Adrenal gland (tissue), 12 donors: ENCODE measurements around the gene CACHD1. TPM values are rescaled to one million over a fixed set of nuclear protein-coding genes. Genes with fewer than 3 reads are reported as not detected.
A peak's percentile ranks its signal among the peaks of the same experiment; 100 is the strongest.

Source experiments
- DNase-seq, 7 donors: peaks; one replicate each; pipeline ENCODE4 v3.0.0-alpha.2; 2019 to 2020
- H3K27ac ChIP-seq, 5 donors: fragments of 200-600 bp; sonication (generic) in 4 of 5; 1 replicate in 3 of 5; 2 replicates in 2 of 5; pipeline versions ENCODE4 v1.5.1 to v1.8.0; 2016 to 2020; ENCODE audit warnings: mild to moderate bottlenecking in 1 of 5
- H3K27me3 ChIP-seq: fragments of 200-600 bp; 2 replicates; pipeline ENCODE4 v1.8.0; 2021
- H3K36me3 ChIP-seq, 2 donors: fragments of 200-600 bp; replicated peaks in 1 of 2; 1 replicate in 1 of 2; 2 replicates in 1 of 2; pipeline versions ENCODE4 v1.5.1 to v1.8.0; 2018 to 2022
- H3K4me1 ChIP-seq, 2 donors: fragments of 200-600 bp; replicated peaks in 1 of 2; 1 replicate in 1 of 2; 2 replicates in 1 of 2; pipeline versions ENCODE4 v1.5.1 to v1.8.0; 2018 to 2021
- H3K4me3 ChIP-seq, 4 donors: fragments of 200-600 bp; sonication (generic) in 3 of 4; one replicate each; pipeline ENCODE4 v1.5.1; 2016 to 2018
- H3K9me3 ChIP-seq, 3 donors: fragments of 200-600 bp; sonication (generic) in 1 of 3; replicated peaks in 1 of 3; 1 replicate in 2 of 3; 2 replicates in 1 of 3; pipeline versions ENCODE4 v1.5.1 to v1.8.0; 2016 to 2021
- POLR2A ChIP-seq, 2 donors: fragments of 450-650 bp; IDR thresholded peaks; one replicate each; pipeline ENCODE4 v1.6.1; 2017; ENCODE audit warnings: antibody characterized with exemption in 2 of 2, mild to moderate bottlenecking in 2 of 2, moderate library complexity in 1 of 2
- WGBS, 4 donors: extraction: QIAGEN DNeasy Blood & Tissue Kit in 2 of 4; methylation state at CpG; one replicate each; pipeline versions ENCODE4 v1.1.5 to v1.1.7; 2013 to 2017; 5-methylcytosine and 5-hydroxymethylcytosine counted together
- intact Hi-C, 2 donors: fragments of 100-400 bp; cut with DNase I; formaldehyde crosslinking; loops; one replicate each; pipeline versions ENCODE4 v1.14.1 to v1.15.0; 2022 to 2023
- polyA plus RNA-seq, 3 donors: library from polyadenylated mRNA; stranded (reverse); fragments of 200-250 nt in 2 of 3; fragments of 350-450 nt in 1 of 3; fragmentation: Illumina TruSeq in 1 of 3; extraction: RNeasy Lipid Tissue Mini Kit (QIAGEN cat#74804) in 1 of 3; gene quantifications; one replicate each; pipeline ENCODE4 v1.2.3, GENCODE V29; 2013 to 2014
- total RNA-seq, 9 donors: library from RNA; depleted of rRNA in 4 of 9; stranded (reverse); fragments of >200 nt in 4 of 9; fragments of 120-200 nt in 1 of 9; fragmentation: NEBNext Ultra II Directional in 1 of 9; extraction: Animal tissue kit (Norgen Biotek cat#: 25700) in 1 of 9; gene quantifications; one replicate each; pipeline versions ENCODE4 v1.1.0 to v1.2.4, GENCODE V29; 2013 to 2023
- TF ChIP-seq, protein P1 (sequence below), 6 experiments: fragments of 450-650 bp in 4 of 6; fragments of 200-600 bp in 2 of 6; sonication (generic) in 1 of 6; IDR thresholded peaks; 1 replicate in 5 of 6; 2 replicates in 1 of 6; pipeline versions ENCODE4 v1.5.1 to v1.8.0; 2016 to 2021; ENCODE audit warnings: antibody characterized with exemption in 6 of 6, mild to moderate bottlenecking in 2 of 6, moderate library complexity in 1 of 6
- donor health status: healthy with polysubstance abuse.
- donor health status: Bipolar disorder and iron deficiency.
- donor health status: DM: yes; HTN: yes; CAD: no.
- donor health status: DM: no; HTN: no; CAD: no.
- donor health status: DM: no; HTN: no; CAD: no.
- donor health status: DM: yes; HTN: yes; CAD: no.

CACHD1 gene
- total and polyA plus RNA-seq, 12 donors, result 14.8 to 43.1 (median 24.0) TPM

DNA sequence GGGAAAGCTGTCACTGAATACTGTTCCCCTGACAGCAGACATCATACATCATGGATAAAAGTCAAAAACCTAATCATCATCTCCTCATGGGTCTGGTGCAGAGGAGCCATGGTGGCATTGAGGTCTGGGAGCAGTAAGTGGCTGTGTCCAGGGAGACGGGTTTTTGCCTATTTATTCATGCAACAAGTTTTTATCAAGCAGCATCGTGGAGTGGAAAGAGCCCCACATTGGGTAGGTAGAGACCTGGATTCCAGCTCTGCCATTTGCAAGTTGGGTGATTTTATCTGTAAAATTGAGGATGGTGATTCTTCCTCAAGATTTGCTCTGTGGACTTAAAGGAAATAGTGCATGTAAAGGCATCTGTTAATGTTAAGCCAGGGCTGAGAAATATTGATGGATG is 4.2 kb downstream of the CACHD1 start:
- H3K9me3 ChIP-seq, result no peaks in the 10 kb centered on the region
- peak overlapping the region in 2 of 5 donors; percentile 10 to 37 for H3K27ac ChIP-seq
- no peak for DNase-seq
- H3K4me3 ChIP-seq, result no peak overlapping the region
- WGBS, 4 donors, result 83 to 92% (median 89%) methylated on average over 2 of the region's 2 CpGs
- intact Hi-C loops, result loop anchor here (5.0 to 10.0 kb wide), 4 partner anchors 33 to 201 kb away; no protein-coding TSS in a partner anchor
- H3K36me3 ChIP-seq, result no peaks in the 10 kb centered on the region
- peaks cover 40% of the 10 kb centered on the region in 2 donors for H3K4me1 ChIP-seq
- H3K27me3 ChIP-seq, result no peaks in the 10 kb centered on the region
- TF ChIP-seq, protein P1, sequence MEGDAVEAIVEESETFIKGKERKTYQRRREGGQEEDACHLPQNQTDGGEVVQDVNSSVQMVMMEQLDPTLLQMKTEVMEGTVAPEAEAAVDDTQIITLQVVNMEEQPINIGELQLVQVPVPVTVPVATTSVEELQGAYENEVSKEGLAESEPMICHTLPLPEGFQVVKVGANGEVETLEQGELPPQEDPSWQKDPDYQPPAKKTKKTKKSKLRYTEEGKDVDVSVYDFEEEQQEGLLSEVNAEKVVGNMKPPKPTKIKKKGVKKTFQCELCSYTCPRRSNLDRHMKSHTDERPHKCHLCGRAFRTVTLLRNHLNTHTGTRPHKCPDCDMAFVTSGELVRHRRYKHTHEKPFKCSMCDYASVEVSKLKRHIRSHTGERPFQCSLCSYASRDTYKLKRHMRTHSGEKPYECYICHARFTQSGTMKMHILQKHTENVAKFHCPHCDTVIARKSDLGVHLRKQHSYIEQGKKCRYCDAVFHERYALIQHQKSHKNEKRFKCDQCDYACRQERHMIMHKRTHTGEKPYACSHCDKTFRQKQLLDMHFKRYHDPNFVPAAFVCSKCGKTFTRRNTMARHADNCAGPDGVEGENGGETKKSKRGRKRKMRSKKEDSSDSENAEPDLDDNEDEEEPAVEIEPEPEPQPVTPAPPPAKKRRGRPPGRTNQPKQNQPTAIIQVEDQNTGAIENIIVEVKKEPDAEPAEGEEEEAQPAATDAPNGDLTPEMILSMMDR (IDR thresholded peaks at IDR 0.05), result no peak
- no peak for TF ChIP-seq POLR2A (IDR thresholded peaks at IDR 0.05)

DNA sequence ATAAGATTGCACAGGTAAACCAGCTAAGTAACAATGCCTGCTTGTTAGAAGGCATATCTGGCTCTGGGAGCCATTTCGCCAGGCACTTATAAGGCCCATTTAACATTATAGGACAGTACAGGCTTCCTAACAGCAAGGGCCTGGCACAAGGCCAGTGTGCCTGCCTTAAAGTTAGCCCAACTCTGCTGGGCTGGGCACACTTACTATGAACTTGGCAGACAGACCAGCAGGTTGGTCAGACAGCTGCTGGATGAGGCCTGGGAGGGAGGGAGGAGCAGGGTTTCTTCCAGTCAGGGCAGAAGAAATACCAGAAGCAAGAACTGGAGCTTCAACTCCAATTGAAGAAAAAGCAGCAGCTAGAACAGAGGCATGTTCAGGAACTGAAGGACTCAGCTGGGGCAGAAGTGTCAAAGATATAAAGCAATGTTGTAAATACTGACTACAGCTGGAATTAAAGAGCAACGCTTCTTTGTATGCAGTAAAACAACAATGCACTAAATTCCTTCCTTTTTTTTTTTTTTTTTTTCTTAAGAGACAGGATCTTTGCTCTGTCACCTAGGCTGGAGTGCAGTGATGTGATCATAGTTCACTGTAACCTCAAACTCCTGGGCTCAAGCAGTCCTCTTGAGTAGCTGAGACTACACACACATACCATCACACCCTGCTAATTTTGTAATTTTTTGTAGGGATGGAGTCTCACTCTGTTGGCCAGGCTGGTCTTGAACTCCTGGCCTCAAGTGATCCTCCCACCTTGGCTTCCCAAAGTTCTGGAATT is 4.9 kb downstream of the CACHD1 start:
- H3K27me3 ChIP-seq, result no peaks in the 10 kb centered on the region
- no peaks in the 10 kb centered on the region for H3K36me3 ChIP-seq
- peak overlapping the region in 3 of 5 donors; percentile 10 to 37 (median 31) for H3K27ac ChIP-seq
- TF ChIP-seq, protein P1 (IDR thresholded peaks at IDR 0.05), result peak in 1 of 6 experiments; percentile 7
- TF ChIP-seq POLR2A (IDR thresholded peaks at IDR 0.05), result peak in 1 of 2 donors; percentile 21
- H3K4me1 ChIP-seq, result peaks cover 40 to 46% of the 10 kb centered on the region in 2 donors
- peak; percentile 73 to 92 (median 86) for DNase-seq
- 74 to 85% (median 78%) methylated on average over 1 to 2 of the region's 2 CpGs for WGBS, 4 donors
- no peak overlapping the region for H3K4me3 ChIP-seq
- no peaks in the 10 kb centered on the region for H3K9me3 ChIP-seq
- intact Hi-C loops, result loop anchor here (5.0 to 10.0 kb wide), 4 partner anchors 32 to 200 kb away; no protein-coding TSS in a partner anchor

DNA sequence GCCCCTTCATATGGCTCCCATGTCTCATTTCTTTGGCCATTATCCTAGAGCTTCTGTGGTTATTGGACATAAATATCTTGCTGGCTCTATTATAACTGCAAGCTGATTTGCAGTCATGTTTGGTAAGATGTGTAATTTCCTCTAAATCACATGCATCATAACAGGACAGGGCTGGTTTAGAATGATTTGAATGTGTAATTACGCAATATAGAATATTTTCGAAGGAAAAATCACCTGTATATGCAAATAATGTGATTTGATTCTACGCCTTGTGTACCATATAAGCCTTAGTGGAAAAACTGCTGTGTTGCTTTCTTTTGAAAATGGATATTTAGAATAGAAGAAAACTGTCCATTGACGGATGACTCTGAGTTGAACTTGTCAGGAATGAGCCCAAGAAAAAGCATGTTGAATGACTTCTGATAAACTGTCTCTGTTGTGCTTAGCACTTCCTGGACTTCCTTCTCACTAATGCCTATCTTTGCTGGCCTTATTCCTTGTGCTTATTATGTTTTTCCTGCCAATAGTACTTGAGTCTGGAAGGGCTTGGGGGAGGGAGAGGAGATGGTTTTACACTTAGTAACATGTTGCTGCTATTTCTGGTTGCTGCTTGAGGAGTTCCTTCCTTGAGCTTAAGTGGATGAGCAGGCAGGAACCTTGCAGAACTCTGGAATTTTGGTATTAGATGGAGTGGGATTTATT is 6.5 kb downstream of the CACHD1 start:
- no peak for TF ChIP-seq POLR2A (IDR thresholded peaks at IDR 0.05)
- TF ChIP-seq, protein P1 (IDR thresholded peaks at IDR 0.05), result no peak
- no peak overlapping the region for H3K4me3 ChIP-seq
- DNase-seq, result peak in 2 of 7 donors; percentile 31 to 37
- no peaks in the 10 kb centered on the region for H3K9me3 ChIP-seq
- H3K4me1 ChIP-seq, result peaks cover 40 to 61% of the 10 kb centered on the region in 2 donors
- intact Hi-C loops, result loop anchor here (10.0 kb wide), 3 partner anchors 168 to 198 kb away; no protein-coding TSS in a partner anchor
- 44 to 53% (median 48%) methylated on average over 4 of the region's 4 CpGs for WGBS, 4 donors
- no peaks in the 10 kb centered on the region for H3K36me3 ChIP-seq
- peak overlapping the region in 3 of 5 donors; percentile 10 to 65 (median 31) for H3K27ac ChIP-seq
- H3K27me3 ChIP-seq, result no peaks in the 10 kb centered on the region
